DMS153 (cell line): ENCODE results near the gene EPSTI1.
"Not testable (repeated sequence)": the region's sequence is repeated elsewhere in the genome, so short reads cannot be mapped to it uniquely, and the experiment has no call there.

Experiments
- DNase-seq: peaks from one replicate; lab custom pipeline; 2025; lab: John Stamatoyannopoulos, UW

Gene EPSTI1

DNA sequence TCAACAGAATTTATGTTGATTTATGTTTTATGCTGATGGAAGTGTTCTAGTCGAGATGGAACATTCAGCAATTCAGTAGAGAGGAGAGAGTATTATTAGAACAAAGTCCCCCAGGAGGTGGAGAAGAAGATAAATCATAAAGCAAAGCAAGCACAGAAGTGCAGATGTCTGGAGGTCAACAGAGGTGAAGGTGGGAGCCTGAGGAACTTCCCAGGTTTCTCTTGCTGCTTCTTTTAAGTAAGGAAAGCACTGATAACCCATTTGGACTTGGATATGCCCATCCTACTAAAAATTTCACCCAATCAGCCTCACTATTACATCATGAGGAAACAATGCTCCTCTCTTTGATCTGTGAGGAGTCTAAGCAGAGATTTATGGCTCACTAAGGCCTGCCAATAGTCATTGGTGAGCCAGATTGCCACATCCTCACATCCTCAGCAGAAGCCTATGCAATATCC lies 98.8 kb downstream of the EPSTI1 start:
- no peak for DNase-seq

DNA sequence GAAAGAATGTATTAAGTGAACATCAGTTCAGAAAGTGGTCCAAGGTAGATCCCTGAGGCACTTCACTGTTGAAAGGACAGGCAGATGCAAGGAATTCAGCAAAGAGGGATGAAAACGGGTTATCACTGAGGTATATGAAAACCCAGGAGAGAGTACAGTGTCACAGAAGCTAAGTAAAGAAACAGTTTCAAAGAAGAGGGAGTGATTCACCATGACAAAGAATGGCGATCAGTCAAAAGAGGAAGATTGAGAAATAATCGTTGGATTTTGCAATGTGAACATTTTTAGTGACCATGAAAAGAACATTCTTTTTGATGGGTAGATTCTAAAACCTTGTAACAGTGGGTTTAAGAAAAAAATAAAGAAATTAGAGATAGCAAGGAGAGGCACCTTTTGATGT lies 99.3 kb downstream of the EPSTI1 start:
- no peak for DNase-seq

DNA sequence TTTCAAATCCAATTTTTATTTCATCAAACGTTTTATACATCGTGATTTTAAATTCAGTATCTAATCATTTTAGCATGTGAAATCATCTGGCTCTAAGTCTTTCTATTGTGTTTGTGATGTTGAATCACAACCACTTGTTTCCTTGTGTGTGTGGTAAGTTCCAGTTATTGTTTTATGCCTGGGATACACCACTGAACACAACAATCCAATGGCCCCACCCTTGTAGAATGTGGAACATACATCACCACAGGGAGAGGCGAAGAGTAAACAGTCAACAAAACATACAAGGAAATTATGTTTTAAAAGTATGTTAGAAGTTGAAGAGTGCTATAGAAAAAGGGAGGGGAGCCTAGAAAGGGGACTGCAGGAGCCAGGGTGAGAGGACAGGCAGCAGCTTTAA lies 100.5 kb downstream of the EPSTI1 start:
- DNase-seq: no peak

DNA sequence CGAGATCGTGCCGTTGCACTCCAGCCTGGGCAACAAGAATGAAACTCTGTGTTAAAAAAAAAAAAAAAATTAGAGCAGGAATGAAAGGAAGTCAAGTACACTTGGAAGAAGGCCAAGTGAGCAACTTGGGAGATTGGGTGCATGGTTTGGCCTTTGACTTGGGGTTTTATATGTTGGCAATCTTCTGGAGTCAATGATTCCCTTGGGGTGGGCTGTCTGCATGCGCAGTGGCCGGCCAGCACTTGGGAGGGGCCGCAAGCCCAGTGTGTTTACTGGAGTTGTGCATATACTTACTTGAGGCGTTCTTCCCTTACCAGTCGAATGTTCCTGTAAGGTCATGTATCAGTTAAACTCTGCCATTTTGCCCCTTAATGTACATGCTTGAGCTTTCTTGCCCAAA lies 106.7 kb downstream of the EPSTI1 start:
- DNase-seq: no peak

DNA sequence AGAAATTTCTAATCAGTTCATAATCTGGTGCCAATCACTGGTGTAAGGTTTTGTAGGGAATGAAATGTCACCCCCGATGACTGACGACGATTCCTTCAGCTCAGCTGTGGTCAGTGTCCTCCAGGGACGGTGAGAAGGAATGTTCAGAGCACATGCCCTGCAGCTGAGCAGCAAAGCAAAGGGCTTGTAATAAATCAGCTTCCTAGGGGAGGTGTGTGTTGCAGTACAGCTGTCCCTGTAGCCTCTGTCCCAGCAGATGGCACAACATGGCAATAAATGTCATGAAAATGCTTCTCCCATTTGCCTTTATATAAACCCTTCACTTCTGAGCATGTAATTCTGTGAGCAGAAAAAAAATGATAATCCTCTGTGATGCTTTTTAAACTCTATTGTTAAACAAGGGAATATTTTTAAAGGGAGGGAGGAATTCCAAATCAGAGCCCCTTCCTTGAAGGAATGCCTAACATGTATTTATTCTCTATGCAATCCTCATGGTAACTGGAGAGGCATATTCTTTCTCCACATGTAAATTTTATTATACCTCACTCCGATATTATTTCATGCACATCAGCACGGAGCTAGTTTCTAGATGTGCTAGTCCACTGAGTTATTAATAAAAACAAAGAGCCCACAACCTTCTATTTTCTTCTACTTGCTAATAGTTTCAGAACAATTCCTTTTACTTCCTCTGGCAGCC lies 108.1 kb downstream of the EPSTI1 start:
- DNase-seq: peak; percentile 79

DNA sequence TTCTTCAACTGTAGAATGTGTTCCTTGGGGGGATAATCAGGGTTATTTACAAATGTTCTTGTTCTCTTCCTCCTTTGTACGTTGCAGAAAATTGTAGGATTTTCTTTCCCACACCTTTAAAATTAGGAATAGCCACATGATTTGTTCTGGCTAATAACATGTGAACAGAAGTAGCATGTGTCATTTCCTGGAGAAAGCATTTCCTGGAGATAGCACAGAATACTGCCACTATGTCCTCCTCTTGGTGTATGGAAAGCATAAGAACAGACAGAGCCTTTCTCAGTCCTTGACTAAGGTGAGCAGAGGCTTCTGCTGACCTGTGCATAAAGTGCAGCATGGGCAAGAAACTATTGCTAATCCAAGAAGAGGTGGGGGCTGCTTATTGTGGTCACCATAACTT lies 108.9 kb downstream of the EPSTI1 start:
- DNase-seq: no peak

DNA sequence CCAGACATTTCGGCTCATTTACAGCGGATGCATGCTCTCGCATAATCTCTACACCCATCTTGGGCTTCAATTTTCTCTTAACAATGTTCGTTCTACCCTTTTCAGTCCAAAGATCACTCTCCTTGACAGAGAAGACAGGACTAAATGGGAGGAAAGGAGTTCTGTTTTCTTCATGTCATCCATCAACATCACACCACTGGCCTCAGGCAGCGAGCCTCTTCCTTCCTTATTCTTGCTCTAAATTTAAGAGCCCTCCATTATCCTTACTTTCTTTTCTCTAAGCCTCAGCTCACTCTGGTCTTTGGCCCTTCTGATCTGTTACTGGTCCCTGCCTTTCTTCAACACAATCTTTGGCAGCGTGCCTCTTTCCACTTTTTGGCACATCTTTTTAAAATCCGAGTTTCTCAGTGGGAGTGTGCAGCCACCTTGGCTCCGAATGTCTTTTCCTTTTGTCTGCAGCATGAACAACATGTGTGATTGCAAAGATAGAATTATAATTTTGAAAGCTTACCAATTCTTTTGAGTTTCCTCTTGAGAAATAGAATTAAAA lies 111.9 kb downstream of the EPSTI1 start:
- DNase-seq: no peak

DNA sequence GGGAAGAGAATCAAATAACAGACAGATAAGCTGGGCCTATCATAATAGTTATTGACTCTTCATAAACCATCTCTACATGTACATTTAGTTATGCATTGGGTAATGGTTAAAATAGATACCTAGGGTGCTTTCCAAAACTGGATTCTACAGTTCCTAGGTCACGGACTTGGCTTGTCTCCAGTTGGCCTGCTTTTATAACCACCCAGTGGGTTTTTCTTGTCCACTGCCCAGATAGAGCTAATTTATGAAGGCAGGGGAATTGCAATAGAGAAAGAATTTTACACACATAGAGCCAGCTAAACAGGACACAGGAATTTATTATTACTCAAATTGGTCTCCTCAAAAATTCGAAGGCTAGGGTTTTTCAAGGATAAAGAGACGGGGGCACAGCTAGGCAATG lies 113.3 kb downstream of the EPSTI1 start:
- DNase-seq: no peak

DNA sequence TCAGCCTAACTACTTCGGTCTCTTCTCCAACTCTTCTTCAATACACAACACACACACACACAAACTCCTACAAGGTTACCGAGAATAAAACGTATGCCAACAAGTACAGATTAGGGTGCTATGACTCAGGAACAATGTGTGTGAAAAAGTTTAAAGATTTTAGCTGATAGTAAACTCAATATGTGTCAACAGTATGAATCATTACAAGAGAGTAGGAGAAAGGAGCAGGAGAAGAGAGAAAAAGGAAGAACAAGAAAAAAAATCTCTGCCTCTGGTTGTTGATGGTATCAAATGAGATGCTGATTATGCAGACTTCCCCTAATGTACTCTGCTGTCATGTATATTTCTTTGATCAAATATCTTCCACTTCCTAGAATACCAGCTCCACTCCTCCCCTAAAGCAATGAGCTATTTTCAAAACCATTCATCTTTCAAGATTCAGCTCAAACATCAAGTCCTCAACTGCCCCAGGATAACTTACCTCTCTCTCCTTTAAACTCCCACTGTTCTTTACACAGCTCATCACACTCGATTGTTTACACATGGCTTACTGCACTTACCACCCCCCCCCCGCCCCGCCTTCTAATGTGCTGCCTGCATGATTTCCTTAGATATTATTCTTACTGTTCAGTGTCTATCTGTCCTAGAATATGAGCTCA lies 115.0 kb downstream of the EPSTI1 start:
- no peak for DNase-seq

DNA sequence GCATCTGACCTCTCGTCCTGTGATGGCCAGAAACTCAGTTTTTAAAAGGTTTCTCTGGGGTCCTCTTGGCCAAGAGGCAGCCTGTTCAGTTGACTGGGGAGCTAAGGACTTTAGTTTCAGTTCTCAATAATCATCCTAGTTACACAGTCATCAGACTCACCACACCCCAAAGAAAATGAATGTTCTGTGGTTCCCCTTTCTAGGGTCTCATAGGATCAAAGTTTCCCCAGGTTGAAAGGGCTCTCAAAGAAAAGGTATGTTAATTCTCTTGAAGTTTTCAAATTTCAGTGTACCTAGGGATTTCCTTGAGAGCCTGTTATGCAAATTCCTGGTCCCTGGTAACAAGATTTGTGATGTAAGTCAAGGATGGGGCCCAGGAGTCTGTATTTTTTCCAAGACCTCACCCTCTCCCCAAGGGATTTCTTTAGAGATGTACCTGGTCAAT lies 115.7 kb downstream of the EPSTI1 start:
- no peak for DNase-seq

DNA sequence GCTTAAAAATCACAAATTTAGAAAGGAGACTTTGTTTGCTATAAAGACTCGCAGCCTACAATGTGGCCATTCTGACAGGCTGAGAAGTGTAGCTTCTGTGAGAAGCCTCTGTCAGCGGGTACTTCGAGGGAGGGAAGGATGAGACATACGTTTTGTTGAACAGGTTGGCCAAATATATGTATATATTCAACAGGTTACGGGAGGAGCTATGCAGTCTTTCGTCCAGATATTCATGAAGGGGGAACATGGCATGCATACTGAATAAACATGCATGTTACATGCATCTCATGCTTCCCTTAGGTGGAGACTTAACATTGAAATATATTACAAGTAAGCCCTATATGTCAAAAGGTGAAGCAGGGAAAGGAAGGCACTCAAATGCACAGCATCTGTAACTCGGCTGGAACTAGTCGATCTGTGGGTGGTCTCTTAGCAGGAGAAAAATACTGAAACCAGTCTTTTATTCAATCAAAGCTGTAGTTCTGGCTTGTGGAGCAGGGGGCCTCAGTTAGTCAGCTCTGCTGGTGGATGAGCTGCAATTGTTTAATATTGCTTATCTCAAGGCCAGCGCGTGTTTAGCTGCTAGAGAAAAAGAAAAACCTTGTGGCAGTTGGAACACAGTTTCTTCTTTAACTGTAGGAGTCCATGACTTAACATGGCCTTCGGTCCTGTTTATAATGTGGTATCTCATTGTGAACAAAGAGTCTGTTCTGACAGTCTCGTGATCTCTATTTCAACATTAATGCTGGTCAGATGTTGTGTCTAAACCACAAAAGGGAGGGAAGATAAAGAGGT lies 116.4 kb downstream of the EPSTI1 start:
- DNase-seq: no peak

DNA sequence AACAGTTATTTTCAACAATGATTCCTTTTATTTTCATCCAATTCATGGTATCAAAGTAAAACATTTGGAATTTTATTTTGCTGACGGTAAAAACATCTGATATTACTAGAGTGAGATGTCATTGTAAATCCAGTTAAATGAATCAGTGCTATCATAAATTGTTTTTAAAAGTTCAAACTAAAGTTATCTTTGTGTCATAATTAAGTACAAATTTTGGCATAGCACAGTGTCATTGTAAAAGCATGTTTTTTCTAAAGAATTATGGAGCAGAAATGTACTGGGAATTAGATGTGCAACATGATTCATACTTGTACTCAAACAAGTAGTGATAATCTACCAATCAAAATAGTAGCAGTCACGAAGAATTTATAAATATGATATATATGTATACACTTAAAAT lies 117.8 kb downstream of the EPSTI1 start:
- no peak for DNase-seq

DNA sequence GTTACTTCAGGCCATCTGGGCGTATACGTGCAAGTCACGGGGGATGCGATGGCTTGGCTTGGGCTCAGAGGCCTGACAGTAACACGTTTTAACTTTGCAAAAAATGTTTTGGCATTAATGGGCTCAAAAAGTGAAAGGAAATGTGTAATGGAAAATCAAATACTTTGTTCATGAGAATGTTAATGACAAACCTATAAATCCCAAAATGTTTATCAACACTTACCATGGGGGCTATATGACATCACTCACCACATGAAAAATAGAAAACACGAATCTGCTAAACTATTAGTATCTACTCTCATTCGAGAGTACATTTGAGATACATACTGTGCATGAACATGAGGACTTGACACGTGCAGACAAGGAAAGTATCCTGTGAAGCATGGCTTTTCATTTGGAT lies 119.0 kb downstream of the EPSTI1 start:
- DNase-seq: no peak

DNA sequence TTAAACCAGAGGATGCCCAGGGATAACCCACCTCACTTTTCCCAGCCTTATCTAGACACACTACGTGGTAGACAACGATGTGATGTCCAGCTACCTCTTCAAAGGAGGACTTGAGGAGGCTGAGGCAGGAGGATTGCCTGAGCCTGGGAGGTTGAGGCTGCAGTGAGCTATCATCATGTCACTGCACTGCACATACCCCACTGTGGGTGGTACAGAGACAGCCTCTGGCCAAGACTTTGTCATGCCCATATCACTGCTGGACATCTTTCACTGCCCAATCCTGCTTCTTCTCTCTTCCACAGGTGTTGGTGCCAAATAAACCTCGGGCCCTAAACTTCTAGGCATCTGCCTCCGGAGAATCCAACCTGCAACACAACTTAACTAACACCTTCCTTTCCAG lies 124.8 kb downstream of the EPSTI1 start:
- DNase-seq: no peak

DNA sequence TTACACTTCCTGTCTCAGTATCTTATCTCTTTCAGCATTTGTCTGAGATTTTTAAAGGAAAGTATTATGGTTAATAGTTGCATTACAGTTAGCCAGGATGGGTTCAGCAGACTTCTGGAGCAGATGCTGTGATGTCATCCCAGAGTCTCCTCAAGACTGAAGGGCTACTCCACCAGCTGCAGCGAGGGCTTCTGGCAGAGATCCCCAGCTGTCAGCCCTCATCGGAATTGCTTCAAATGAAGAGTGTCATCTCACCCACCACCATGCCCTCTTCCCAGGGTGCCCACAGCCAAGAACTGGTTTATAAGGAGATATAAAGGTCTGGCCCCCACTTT lies 126.3 kb downstream of the EPSTI1 start:
- DNase-seq: no peak

DNA sequence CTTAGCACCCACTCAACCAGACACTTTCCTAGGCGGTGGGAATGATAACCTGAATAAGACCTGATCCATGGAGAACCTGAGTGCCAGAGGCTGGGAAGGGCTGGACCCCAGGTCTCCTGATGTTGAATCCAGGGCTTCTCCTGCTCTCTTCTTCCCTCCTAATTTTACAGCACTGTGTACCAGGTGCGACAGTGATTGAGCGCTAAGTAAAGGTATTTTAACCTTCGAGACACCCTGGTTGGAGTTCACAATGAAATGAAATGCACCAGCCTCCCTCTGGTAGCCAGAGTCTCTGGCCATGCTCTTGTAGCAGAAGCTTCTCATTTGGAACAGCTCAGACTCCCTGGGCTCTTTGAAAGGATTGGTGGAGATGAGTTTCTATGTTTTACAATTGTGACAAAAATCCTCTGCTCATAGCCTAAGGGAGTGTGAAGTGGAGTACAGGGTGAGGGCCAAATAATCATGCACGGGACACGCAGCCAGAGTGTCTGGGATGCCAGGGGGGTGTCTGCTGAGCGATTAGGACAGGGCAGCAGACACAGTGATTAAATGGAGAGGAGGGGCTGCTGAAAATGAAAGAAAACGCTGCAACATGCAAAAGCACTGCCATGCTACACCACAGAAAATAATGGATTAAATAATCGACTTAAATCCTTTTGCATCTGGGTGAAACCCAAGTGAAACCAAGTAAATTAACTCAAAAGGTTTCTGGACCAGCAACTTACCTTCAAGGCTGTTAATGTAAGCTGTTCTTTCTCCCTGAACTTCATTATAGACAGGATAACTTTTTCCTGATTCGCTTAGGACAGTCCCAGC lies 126.9 kb downstream of the EPSTI1 start:
- no peak for DNase-seq

DNA sequence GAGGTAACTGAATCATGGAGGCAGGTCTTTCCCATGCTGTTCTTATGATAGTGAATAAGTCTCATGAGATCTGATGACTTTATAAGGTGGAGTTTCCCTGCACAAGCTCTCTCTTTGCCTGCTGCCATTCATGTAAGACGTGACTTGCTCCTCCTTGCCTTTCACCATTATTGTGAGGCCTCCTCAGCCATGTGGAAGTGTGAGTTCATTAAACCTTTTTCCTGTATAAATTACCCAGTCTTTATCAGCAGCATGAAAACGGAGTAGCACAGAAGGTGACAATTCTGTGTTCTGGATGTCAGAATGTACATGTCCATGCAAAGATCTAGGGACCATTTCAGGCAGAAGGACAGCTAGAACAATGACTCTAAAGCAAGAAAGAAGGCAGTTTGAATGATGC lies 129.7 kb downstream of the EPSTI1 start:
- not testable (repeated sequence) for DNase-seq

DNA sequence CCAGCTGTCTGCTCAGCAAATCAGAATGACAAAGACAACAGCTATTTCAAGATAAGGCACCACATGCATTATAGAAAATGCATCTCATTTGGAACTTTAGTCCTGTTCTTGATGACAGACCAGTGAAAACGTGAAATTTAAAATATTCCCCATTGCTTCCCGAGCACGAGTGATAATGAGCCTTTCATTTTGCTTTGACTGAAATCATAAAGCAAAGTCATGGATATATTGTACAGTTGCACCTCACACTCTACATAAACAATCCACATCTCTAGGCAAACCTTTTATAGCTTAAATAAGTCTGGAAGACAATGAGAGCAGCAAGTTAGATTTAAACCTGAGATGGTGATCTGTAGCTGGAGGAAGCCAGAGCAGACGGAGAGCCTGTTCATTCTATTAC lies 131.6 kb downstream of the EPSTI1 start:
- no peak for DNase-seq

DNA sequence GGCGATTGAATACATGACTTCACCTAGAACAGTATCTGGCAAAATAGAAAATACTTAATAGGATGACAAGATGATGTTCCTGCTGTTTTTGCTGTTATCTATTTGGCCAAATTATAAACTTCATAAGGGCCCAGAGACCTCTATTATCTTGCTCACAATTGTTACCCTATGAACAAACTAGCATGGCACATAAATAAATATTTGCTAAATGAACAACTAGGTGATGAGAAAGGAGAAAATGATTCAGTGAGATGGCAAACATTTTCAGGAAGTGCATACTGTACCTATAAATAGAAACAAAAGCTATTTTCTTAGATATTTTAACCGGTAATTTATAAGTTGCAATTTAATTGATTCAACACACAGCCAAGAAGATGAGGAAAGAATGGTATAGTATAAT lies 132.3 kb downstream of the EPSTI1 start:
- no peak for DNase-seq

DNA sequence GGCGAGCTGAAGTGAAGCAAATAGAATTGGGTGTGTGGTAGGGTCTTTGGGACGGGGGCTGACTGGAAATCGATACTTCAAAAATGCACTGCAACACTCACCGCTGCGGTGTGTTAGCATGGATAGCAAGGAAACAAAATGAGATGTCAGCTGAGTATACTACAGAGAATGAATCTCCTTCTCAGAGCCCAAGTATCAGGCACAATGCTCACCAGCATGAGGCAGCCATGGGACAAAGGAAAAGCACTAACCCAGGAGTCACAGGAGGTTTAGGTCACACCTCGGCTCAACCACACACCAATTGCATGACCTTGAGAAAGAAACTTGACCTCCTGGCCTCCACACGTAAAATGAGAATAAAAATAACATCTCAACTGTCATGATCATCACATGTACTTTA lies 136.6 kb downstream of the EPSTI1 start:
- DNase-seq: no peak

DNA sequence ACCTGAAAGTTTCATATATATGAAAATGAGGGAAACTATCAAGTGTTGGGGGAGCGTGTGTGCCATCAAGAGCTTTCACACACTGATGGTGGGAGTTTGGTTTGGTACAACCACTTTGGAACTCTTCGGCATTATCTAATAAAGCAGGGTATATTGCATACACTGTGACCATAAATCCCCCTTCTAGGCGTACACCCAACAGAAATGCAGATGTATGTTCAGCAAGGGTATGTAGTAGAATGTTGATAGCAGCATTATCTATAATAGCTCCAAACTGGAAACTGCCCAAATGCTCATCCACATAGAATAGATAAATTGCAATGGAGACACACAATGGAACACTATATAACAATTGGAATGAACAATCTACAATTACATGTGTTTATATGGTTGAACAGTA lies 139.9 kb downstream of the EPSTI1 start:
- no peak for DNase-seq

DNA sequence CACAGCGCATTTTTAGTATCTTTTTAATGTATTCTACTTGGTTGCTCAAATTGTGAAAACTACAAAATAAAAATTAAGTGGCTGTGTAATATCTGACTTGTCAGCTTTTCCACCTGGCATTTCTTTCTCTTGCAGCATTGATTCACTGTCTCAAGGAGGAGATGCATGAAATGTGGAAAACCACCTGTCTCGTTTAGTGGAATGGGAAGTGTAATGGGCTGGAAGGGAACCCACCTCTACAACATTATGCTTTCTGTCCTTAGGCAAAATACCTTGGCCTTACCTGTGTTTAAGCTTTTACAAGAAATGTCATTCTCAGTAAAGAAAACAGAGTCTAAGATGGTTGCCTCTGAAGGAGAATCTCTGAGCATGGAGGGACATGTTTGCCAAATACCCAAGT lies 142.8 kb downstream of the EPSTI1 start:
- no peak for DNase-seq
